Epithelial cell of proximal tubule (primary cell): ENCODE data around the gene GDPGP1. TPM values are rescaled to one million over a fixed set of nuclear protein-coding genes. Genes with fewer than 3 reads are reported as not detected.
"Not testable (repeated sequence)": the region's sequence is repeated elsewhere in the genome, so short reads cannot be mapped to it uniquely, and the experiment has no call there.

Source experiments
- DNase-seq: peaks from one replicate; pipeline ENCODE4 v3.0.0-alpha.2; 2011; ENCODE audit warnings: low read depth
- H3K4me3 ChIP-seq: 2 replicates; pipeline ENCODE4 v1.5.1; 2011; ENCODE audit warnings: low read depth, mild to moderate bottlenecking, low read length
- total RNA-seq: library from RNA; depleted of rRNA; stranded (reverse); fragments of >200 nt; gene quantifications from 2 replicates; pipeline ENCODE4 v1.2.3, GENCODE V29; 2015
- TF ChIP-seq, protein P1 (sequence below): conservative IDR thresholded peaks from 2 replicates; pipeline ENCODE4 v1.5.1; 2012; ENCODE audit warnings: low read depth, mild to moderate bottlenecking, low read length

The GDPGP1 gene
- total RNA-seq, 1 donor from 2014 or later, result 9.9 TPM

- TF ChIP-seq, protein P1, sequence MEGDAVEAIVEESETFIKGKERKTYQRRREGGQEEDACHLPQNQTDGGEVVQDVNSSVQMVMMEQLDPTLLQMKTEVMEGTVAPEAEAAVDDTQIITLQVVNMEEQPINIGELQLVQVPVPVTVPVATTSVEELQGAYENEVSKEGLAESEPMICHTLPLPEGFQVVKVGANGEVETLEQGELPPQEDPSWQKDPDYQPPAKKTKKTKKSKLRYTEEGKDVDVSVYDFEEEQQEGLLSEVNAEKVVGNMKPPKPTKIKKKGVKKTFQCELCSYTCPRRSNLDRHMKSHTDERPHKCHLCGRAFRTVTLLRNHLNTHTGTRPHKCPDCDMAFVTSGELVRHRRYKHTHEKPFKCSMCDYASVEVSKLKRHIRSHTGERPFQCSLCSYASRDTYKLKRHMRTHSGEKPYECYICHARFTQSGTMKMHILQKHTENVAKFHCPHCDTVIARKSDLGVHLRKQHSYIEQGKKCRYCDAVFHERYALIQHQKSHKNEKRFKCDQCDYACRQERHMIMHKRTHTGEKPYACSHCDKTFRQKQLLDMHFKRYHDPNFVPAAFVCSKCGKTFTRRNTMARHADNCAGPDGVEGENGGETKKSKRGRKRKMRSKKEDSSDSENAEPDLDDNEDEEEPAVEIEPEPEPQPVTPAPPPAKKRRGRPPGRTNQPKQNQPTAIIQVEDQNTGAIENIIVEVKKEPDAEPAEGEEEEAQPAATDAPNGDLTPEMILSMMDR, result no peak
- no peak for DNase-seq
- no peak overlapping the region for H3K4me3 ChIP-seq
Measured at GRCh38 chr15:90271459-90272166, 37.6 kb downstream of the GDPGP1 start.

- not testable (repeated sequence) for DNase-seq, H3K4me3 ChIP-seq
Measured at GRCh38 chr15:90278467-90278866, 44.5 kb downstream of the GDPGP1 start.

- not testable (repeated sequence) for H3K4me3 ChIP-seq, DNase-seq
Measured at GRCh38 chr15:90280743-90281142, 46.7 kb downstream of the GDPGP1 start.

GRCh38 chr15:90281637-90282036 is 47.6 kb downstream of the GDPGP1 start:
- DNase-seq, H3K4me3 ChIP-seq: not testable (repeated sequence)

GRCh38 chr15:90286678-90287077 is 52.7 kb downstream of the GDPGP1 start:
- TF ChIP-seq, protein P1, result peak; percentile 66
- DNase-seq, result no peak
- no peak overlapping the region for H3K4me3 ChIP-seq

DNA sequence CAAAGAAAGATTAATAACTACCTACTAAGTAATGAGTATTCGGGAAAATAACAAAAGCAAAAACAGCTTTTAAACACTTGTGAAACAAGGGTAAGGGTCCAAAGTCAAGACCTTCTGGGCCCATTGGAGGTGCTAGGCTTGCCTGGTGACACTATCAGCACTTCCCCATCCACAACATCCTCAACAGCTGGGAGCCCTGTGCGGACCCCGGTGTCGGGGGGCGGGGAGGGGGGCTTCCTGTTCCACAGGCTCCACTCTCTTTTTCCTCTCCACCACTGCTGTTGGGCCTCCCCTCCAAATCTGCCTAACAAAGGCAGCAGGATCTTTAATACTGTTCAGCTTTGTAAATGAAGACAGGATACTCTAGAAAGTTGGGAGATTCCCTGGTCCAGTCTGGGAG is 53.1 kb downstream of the GDPGP1 start:
- DNase-seq, result no peak
- no peak overlapping the region for H3K4me3 ChIP-seq
- TF ChIP-seq, protein P1, result no peak

DNA sequence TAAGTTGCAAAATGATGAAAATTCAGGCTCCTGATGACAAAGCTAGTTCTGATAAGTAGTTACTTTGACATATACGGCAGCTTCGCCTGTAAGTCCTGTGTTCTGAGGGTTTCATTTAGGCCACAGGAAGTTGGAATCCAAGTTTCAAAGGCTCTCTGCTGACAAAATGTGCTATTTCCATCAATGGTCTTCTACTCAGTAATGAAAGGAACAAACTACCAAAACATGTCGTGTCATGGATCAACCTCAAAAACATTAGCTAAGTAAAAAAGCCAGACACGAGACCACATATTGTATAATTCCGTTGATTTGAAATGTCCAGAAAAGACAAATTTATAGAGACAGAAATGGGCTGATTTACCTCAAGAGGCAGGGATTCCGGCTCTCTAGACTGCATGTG is 53.9 kb downstream of the GDPGP1 start:
- TF ChIP-seq, protein P1, result no peak
- no peak for DNase-seq
- no peak overlapping the region for H3K4me3 ChIP-seq

GRCh38 chr15:90291679-90292356 is 57.8 kb downstream of the GDPGP1 start:
- DNase-seq, result no peak
- TF ChIP-seq, protein P1, result no peak
- H3K4me3 ChIP-seq, result no peak overlapping the region
